Liver (tissue), 9 donors: ENCODE data around the gene HMGCS1. TPM values are rescaled to one million over a fixed set of nuclear protein-coding genes. Genes with fewer than 3 reads are reported as not detected.

Source experiments
- DNase-seq: peaks from one replicate; pipeline ENCODE4 v3.0.0-alpha.2; 2017; ENCODE audit warnings: low spot score
- H3K27ac ChIP-seq, 2 donors: one replicate each; pipeline ENCODE4 v1.7.0; 2013; ENCODE audit warnings: inconsistent platforms in 2 of 2, low read length in 2 of 2, control low read depth in 1 of 2, low read depth in 1 of 2, mild to moderate bottlenecking in 1 of 2
- H3K27me3 ChIP-seq, 4 donors: one replicate each; pipeline versions ENCODE4 v1.6.1 to v1.7.0; 2013; ENCODE audit warnings: low read length in 3 of 4, inconsistent platforms in 1 of 4, mild to moderate bottlenecking in 1 of 4, moderate library complexity in 1 of 4; ENCODE audit not compliant: control insufficient read depth in 4 of 4, insufficient read depth in 4 of 4
- H3K36me3 ChIP-seq, 4 donors: one replicate each; pipeline versions ENCODE4 v1.6.1 to v1.7.0; 2013; ENCODE audit warnings: low read length in 3 of 4, mild to moderate bottlenecking in 3 of 4, low read depth in 1 of 4, moderate library complexity in 1 of 4; ENCODE audit not compliant: control insufficient read depth in 4 of 4, insufficient read depth in 3 of 4
- H3K4me1 ChIP-seq, 4 donors: one replicate each; pipeline versions ENCODE4 v1.6.1 to v1.7.0; 2013; ENCODE audit warnings: low read length in 3 of 4, mild to moderate bottlenecking in 3 of 4, moderate library complexity in 1 of 4; ENCODE audit not compliant: control insufficient read depth in 4 of 4, insufficient read depth in 4 of 4
- H3K4me3 ChIP-seq, 3 donors: one replicate each; pipeline versions ENCODE4 v1.6.1 to v1.7.0; 2013; ENCODE audit warnings: low read length in 3 of 3, control low read depth in 1 of 3, low read depth in 1 of 3, mild to moderate bottlenecking in 1 of 3
- H3K9ac ChIP-seq, 2 donors: one replicate each; pipeline ENCODE4 v1.7.0; 2013; ENCODE audit warnings: low read length in 2 of 2, mild to moderate bottlenecking in 2 of 2, moderate library complexity in 2 of 2, control low read depth in 1 of 2, low read depth in 1 of 2
- H3K9me3 ChIP-seq, 4 donors: one replicate each; pipeline versions ENCODE4 v1.6.1 to v1.7.0; 2013; ENCODE audit warnings: low read length in 3 of 4; ENCODE audit not compliant: control insufficient read depth in 4 of 4
- EGR1 ChIP-seq, 2 donors: IDR thresholded peaks; 2 replicates each; pipeline ENCODE4 v1.6.1; 2016 to 2018; ENCODE audit warnings: antibody characterized with exemption in 2 of 2, low read depth in 2 of 2
- FOXA1 ChIP-seq: IDR thresholded peaks from 2 replicates; pipeline ENCODE4 v1.6.1; 2016; ENCODE audit warnings: antibody characterized with exemption
- FOXA2 ChIP-seq: IDR thresholded peaks from 2 replicates; pipeline ENCODE4 v1.6.1; 2016; ENCODE audit warnings: antibody characterized with exemption
- GABPA ChIP-seq, 2 donors: IDR thresholded peaks in 1 of 2; conservative IDR thresholded peaks in 1 of 2; 2 replicates each; pipeline ENCODE4 v1.6.1; 2016; ENCODE audit warnings: antibody characterized with exemption in 2 of 2, mild to moderate bottlenecking in 1 of 2, moderate library complexity in 1 of 2
- HNF4A ChIP-seq, 2 donors: conservative IDR thresholded peaks; 2 replicates each; pipeline ENCODE4 v1.6.1; 2016; ENCODE audit warnings: antibody characterized with exemption in 2 of 2, mild to moderate bottlenecking in 2 of 2
- HNF4G ChIP-seq: IDR thresholded peaks from 2 replicates; pipeline ENCODE4 v1.6.1; 2016; ENCODE audit warnings: antibody characterized with exemption
- JUND ChIP-seq, 2 donors: IDR thresholded peaks; 2 replicates each; pipeline ENCODE4 v1.6.1; 2016; ENCODE audit warnings: antibody characterized with exemption in 2 of 2
- NR2F2 ChIP-seq: IDR thresholded peaks from 2 replicates; pipeline ENCODE4 v1.6.1; 2016; ENCODE audit warnings: antibody characterized with exemption
- RAD21 ChIP-seq, 2 donors: IDR thresholded peaks; 2 replicates each; pipeline ENCODE4 v1.6.1; 2016; ENCODE audit warnings: antibody characterized with exemption in 2 of 2, mild to moderate bottlenecking in 2 of 2
- RXRA ChIP-seq, 2 donors: IDR thresholded peaks; 2 replicates each; pipeline ENCODE4 v1.6.1; 2017 to 2018; ENCODE audit warnings: antibody characterized with exemption in 2 of 2, mild to moderate bottlenecking in 1 of 2
- SP1 ChIP-seq: IDR thresholded peaks from 2 replicates; pipeline ENCODE4 v1.6.1; 2018; ENCODE audit warnings: antibody characterized with exemption, mild to moderate bottlenecking
- TAF1 ChIP-seq: conservative IDR thresholded peaks from 2 replicates; pipeline ENCODE4 v1.6.1; 2016; ENCODE audit warnings: antibody characterized with exemption, mild to moderate bottlenecking
- YY1 ChIP-seq: IDR thresholded peaks from 2 replicates; pipeline ENCODE4 v1.6.1; 2016; ENCODE audit warnings: antibody characterized with exemption, mild to moderate bottlenecking
- WGBS: extraction: QIAGEN DNeasy Blood & Tissue Kit; methylation state at CpG from one replicate; pipeline ENCODE4 v1.1.7; 2013; 5-methylcytosine and 5-hydroxymethylcytosine counted together
- polyA plus RNA-seq, 2 donors: library from polyadenylated mRNA; stranded (reverse) in 1 of 2; unstranded in 1 of 2; fragments of 200-250 nt in 1 of 2; fragments of >200 nt in 1 of 2; fragmentation: Nextera tagmentation in 1 of 2; extraction: Ambion mirVana in 1 of 2; gene quantifications; one replicate each; pipeline versions ENCODE4 v1.2.1 to v1.2.3, GENCODE V29; 2013 to 2015
- total RNA-seq, 2 donors: library from RNA; depleted of rRNA; stranded (reverse); fragments of >200 nt; gene quantifications; one replicate each; pipeline ENCODE4 v1.2.3, GENCODE V29; 2014
- TF ChIP-seq, protein P1 (sequence below): fragments of 150-350 bp; IDR thresholded peaks from 2 replicates; pipeline ENCODE4 v1.5.1; 2017; ENCODE audit warnings: improper control_type of control experiment, low read depth, low read length; ENCODE audit not compliant: missing input control
- TF ChIP-seq, protein P2 (sequence below): IDR thresholded peaks from 2 replicates; pipeline ENCODE4 v1.6.1; 2016; ENCODE audit warnings: antibody characterized with exemption
- TF ChIP-seq, protein P3 (sequence below): IDR thresholded peaks from 2 replicates; pipeline ENCODE4 v1.6.1; 2016; ENCODE audit warnings: antibody characterized with exemption
- TF ChIP-seq, protein P4 (sequence below): IDR thresholded peaks from 2 replicates; pipeline ENCODE4 v1.6.1; 2016; ENCODE audit warnings: antibody characterized with exemption
- TF ChIP-seq, protein P5 (sequence below): IDR thresholded peaks from 2 replicates; pipeline ENCODE4 v1.6.1; 2016; ENCODE audit warnings: antibody characterized with exemption, mild to moderate bottlenecking
- donor health status: healthy.
- donor health status: healthy.
- donor health status: healthy.
- donor health status: healthy.
- donor health status: healthy.

Gene HMGCS1
- total and polyA plus RNA-seq, 4 donors = 41.7 to 878 (median 286) TPM

DNA sequence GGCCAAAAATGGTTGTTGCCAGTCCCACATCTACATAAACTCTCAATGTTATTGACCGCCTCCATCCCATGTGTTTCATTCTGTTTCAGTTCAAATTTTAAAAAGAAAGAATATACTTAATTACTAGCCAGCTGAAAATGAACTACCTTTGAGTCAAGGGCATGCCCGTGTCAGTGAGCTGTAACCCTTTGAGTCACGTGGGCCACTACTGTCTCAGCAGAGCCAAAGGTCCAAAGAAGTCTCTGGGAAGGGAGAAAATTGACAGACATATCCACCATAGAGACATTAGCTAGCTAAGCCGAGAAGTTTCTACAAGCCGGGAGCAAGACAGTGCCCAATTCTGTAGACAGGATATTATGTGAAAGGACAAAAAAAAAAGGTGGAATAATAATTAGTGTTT lies 61.5 kb downstream of the HMGCS1 start:
- Histone ChIP-seq H3K4me1 (peaks cover 0 to 8% (median 3%) of the 10 kb centered on the region in 4 donors), H3K9ac (no peak overlapping the region), H3K27ac (no peak overlapping the region), H3K9me3 (no peaks in the 10 kb centered on the region), H3K36me3 (no peaks in the 10 kb centered on the region), H3K4me3 (no peak overlapping the region), H3K27me3 (no peaks in the 10 kb centered on the region)
- WGBS = 82% methylated on average over 5 of the region's 5 CpGs
- no peak for DNase-seq
- TF ChIP-seq RXRA (IDR thresholded peaks at IDR 0.05) (no peak), GABPA (IDR thresholded peaks at IDR 0.05 in 1 of 2, conservative IDR thresholded peaks at IDR 0.05 in 1 of 2) (no peak), YY1 (no peak), RAD21 (IDR thresholded peaks at IDR 0.05) (no peak), JUND (IDR thresholded peaks at IDR 0.05) (no peak), HNF4G (no peak), TAF1 (no peak), FOXA1 (no peak), SP1 (no peak), HNF4A (conservative IDR thresholded peaks at IDR 0.05) (no peak), EGR1 (IDR thresholded peaks at IDR 0.05; ENCODE audit: low read depth in 2 of 2) (no peak), FOXA2 (no peak), NR2F2 (no peak)
- TF ChIP-seq, protein P1, sequence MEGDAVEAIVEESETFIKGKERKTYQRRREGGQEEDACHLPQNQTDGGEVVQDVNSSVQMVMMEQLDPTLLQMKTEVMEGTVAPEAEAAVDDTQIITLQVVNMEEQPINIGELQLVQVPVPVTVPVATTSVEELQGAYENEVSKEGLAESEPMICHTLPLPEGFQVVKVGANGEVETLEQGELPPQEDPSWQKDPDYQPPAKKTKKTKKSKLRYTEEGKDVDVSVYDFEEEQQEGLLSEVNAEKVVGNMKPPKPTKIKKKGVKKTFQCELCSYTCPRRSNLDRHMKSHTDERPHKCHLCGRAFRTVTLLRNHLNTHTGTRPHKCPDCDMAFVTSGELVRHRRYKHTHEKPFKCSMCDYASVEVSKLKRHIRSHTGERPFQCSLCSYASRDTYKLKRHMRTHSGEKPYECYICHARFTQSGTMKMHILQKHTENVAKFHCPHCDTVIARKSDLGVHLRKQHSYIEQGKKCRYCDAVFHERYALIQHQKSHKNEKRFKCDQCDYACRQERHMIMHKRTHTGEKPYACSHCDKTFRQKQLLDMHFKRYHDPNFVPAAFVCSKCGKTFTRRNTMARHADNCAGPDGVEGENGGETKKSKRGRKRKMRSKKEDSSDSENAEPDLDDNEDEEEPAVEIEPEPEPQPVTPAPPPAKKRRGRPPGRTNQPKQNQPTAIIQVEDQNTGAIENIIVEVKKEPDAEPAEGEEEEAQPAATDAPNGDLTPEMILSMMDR = no peak
- TF ChIP-seq, protein P2, sequence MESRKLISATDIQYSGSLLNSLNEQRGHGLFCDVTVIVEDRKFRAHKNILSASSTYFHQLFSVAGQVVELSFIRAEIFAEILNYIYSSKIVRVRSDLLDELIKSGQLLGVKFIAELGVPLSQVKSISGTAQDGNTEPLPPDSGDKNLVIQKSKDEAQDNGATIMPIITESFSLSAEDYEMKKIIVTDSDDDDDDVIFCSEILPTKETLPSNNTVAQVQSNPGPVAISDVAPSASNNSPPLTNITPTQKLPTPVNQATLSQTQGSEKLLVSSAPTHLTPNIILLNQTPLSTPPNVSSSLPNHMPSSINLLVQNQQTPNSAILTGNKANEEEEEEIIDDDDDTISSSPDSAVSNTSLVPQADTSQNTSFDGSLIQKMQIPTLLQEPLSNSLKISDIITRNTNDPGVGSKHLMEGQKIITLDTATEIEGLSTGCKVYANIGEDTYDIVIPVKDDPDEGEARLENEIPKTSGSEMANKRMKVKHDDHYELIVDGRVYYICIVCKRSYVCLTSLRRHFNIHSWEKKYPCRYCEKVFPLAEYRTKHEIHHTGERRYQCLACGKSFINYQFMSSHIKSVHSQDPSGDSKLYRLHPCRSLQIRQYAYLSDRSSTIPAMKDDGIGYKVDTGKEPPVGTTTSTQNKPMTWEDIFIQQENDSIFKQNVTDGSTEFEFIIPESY = no peak
- TF ChIP-seq, protein P3, sequence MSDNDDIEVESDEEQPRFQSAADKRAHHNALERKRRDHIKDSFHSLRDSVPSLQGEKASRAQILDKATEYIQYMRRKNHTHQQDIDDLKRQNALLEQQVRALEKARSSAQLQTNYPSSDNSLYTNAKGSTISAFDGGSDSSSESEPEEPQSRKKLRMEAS = no peak
- TF ChIP-seq, protein P4, sequence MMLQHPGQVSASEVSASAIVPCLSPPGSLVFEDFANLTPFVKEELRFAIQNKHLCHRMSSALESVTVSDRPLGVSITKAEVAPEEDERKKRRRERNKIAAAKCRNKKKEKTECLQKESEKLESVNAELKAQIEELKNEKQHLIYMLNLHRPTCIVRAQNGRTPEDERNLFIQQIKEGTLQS = no peak
- TF ChIP-seq, protein P5, sequence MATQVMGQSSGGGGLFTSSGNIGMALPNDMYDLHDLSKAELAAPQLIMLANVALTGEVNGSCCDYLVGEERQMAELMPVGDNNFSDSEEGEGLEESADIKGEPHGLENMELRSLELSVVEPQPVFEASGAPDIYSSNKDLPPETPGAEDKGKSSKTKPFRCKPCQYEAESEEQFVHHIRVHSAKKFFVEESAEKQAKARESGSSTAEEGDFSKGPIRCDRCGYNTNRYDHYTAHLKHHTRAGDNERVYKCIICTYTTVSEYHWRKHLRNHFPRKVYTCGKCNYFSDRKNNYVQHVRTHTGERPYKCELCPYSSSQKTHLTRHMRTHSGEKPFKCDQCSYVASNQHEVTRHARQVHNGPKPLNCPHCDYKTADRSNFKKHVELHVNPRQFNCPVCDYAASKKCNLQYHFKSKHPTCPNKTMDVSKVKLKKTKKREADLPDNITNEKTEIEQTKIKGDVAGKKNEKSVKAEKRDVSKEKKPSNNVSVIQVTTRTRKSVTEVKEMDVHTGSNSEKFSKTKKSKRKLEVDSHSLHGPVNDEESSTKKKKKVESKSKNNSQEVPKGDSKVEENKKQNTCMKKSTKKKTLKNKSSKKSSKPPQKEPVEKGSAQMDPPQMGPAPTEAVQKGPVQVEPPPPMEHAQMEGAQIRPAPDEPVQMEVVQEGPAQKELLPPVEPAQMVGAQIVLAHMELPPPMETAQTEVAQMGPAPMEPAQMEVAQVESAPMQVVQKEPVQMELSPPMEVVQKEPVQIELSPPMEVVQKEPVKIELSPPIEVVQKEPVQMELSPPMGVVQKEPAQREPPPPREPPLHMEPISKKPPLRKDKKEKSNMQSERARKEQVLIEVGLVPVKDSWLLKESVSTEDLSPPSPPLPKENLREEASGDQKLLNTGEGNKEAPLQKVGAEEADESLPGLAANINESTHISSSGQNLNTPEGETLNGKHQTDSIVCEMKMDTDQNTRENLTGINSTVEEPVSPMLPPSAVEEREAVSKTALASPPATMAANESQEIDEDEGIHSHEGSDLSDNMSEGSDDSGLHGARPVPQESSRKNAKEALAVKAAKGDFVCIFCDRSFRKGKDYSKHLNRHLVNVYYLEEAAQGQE = no peak
